ENCODE data around the gene SMAD7.

The SMAD7 gene

GRCh38 chr18:48885266-48885923, 65.4 kb downstream of the SMAD7 start:
- no peak for TF ChIP-seq ZNF565 (CRISPR knock-in tag; conservative IDR thresholded peaks at IDR 0.05; ENCODE audit: low read depth)
- TF ChIP-seq ZNF8 (CRISPR knock-in tag; IDR thresholded peaks at IDR 0.05) = no peak
- no peak for TF ChIP-seq SNAI2 (CRISPR knock-in tag; IDR thresholded peaks at IDR 0.05)
- no peak for TF ChIP-seq ZFP30 (CRISPR knock-in tag; IDR thresholded peaks at IDR 0.05)
- TF ChIP-seq ZFP3 (CRISPR knock-in tag; IDR thresholded peaks at IDR 0.05) = no peak
- TF ChIP-seq ARNTL (CRISPR knock-in tag; IDR thresholded peaks at IDR 0.05; ENCODE audit: borderline replicate concordance, low read depth) = no peak
- no peak for TF ChIP-seq GLIS3 (CRISPR knock-in tag; IDR thresholded peaks at IDR 0.05)
- TF ChIP-seq ZC3H10 (CRISPR knock-in tag; IDR thresholded peaks at IDR 0.05) = no peak
- no peak for TF ChIP-seq TCF4 (CRISPR knock-in tag; IDR thresholded peaks at IDR 0.05; ENCODE audit: borderline replicate concordance)
- no peak for ATAC-seq

- no peak for ATAC-seq
- TF ChIP-seq ZNF70 (CRISPR knock-in tag; IDR thresholded peaks at IDR 0.05) = no peak
- TF ChIP-seq, protein P1, sequence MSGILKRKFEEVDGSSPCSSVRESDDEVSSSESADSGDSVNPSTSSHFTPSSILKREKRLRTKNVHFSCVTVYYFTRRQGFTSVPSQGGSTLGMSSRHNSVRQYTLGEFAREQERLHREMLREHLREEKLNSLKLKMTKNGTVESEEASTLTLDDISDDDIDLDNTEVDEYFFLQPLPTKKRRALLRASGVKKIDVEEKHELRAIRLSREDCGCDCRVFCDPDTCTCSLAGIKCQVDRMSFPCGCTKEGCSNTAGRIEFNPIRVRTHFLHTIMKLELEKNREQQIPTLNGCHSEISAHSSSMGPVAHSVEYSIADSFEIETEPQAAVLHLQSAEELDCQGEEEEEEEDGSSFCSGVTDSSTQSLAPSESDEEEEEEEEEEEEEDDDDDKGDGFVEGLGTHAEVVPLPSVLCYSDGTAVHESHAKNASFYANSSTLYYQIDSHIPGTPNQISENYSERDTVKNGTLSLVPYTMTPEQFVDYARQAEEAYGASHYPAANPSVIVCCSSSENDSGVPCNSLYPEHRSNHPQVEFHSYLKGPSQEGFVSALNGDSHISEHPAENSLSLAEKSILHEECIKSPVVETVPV (CRISPR knock-in tag; IDR thresholded peaks at IDR 0.05) = no peak
- no peak for TF ChIP-seq ZNF565 (CRISPR knock-in tag; conservative IDR thresholded peaks at IDR 0.05; ENCODE audit: low read depth)
- TF ChIP-seq PPARA (CRISPR knock-in tag; IDR thresholded peaks at IDR 0.05; ENCODE audit: borderline replicate concordance) = no peak
- no peak for TF ChIP-seq TCF4 (CRISPR knock-in tag; IDR thresholded peaks at IDR 0.05; ENCODE audit: borderline replicate concordance)
- no peak for TF ChIP-seq RARB (CRISPR knock-in tag; IDR thresholded peaks at IDR 0.05)
- TF ChIP-seq, protein P2, sequence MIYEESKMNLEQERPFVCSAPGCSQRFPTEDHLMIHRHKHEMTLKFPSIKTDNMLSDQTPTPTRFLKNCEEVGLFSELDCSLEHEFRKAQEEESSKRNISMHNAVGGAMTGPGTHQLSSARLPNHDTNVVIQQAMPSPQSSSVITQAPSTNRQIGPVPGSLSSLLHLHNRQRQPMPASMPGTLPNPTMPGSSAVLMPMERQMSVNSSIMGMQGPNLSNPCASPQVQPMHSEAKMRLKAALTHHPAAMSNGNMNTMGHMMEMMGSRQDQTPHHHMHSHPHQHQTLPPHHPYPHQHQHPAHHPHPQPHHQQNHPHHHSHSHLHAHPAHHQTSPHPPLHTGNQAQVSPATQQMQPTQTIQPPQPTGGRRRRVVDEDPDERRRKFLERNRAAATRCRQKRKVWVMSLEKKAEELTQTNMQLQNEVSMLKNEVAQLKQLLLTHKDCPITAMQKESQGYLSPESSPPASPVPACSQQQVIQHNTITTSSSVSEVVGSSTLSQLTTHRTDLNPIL (CRISPR knock-in tag; IDR thresholded peaks at IDR 0.05; ENCODE audit: low read depth) = no peak
- no peak for TF ChIP-seq TOX (CRISPR knock-in tag; IDR thresholded peaks at IDR 0.05; ENCODE audit: borderline replicate concordance)
- no peak for TF ChIP-seq ESRRG (CRISPR knock-in tag; IDR thresholded peaks at IDR 0.05)
- TF ChIP-seq ARNTL (CRISPR knock-in tag; IDR thresholded peaks at IDR 0.05; ENCODE audit: borderline replicate concordance, low read depth) = no peak
- no peak for TF ChIP-seq PATZ1 (CRISPR knock-in tag; IDR thresholded peaks at IDR 0.05; ENCODE audit: borderline replicate concordance)
- no peak for TF ChIP-seq SNAI2 (CRISPR knock-in tag; IDR thresholded peaks at IDR 0.05)
- no peak for TF ChIP-seq GLIS3 (CRISPR knock-in tag; IDR thresholded peaks at IDR 0.05)
- no peak for TF ChIP-seq POU6F1 (CRISPR knock-in tag; IDR thresholded peaks at IDR 0.05; ENCODE audit: borderline replicate concordance, low read depth)
- no peak for TF ChIP-seq ZC3H10 (CRISPR knock-in tag; IDR thresholded peaks at IDR 0.05)
- TF ChIP-seq ZFP30 (CRISPR knock-in tag; IDR thresholded peaks at IDR 0.05) = no peak
- TF ChIP-seq ZFP3 (CRISPR knock-in tag; IDR thresholded peaks at IDR 0.05) = no peak
- TF ChIP-seq, protein P3, sequence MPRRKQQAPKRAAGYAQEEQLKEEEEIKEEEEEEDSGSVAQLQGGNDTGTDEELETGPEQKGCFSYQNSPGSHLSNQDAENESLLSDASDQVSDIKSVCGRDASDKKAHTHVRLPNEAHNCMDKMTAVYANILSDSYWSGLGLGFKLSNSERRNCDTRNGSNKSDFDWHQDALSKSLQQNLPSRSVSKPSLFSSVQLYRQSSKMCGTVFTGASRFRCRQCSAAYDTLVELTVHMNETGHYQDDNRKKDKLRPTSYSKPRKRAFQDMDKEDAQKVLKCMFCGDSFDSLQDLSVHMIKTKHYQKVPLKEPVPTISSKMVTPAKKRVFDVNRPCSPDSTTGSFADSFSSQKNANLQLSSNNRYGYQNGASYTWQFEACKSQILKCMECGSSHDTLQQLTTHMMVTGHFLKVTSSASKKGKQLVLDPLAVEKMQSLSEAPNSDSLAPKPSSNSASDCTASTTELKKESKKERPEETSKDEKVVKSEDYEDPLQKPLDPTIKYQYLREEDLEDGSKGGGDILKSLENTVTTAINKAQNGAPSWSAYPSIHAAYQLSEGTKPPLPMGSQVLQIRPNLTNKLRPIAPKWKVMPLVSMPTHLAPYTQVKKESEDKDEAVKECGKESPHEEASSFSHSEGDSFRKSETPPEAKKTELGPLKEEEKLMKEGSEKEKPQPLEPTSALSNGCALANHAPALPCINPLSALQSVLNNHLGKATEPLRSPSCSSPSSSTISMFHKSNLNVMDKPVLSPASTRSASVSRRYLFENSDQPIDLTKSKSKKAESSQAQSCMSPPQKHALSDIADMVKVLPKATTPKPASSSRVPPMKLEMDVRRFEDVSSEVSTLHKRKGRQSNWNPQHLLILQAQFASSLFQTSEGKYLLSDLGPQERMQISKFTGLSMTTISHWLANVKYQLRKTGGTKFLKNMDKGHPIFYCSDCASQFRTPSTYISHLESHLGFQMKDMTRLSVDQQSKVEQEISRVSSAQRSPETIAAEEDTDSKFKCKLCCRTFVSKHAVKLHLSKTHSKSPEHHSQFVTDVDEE (CRISPR knock-in tag; IDR thresholded peaks at IDR 0.05) = no peak
Observed at GRCh38 chr18:48884771-48885170, 66.0 kb downstream of the SMAD7 start.

- TF ChIP-seq OSR1 (CRISPR knock-in tag; IDR thresholded peaks at IDR 0.05) (no peak), ARNTL (CRISPR knock-in tag; IDR thresholded peaks at IDR 0.05; ENCODE audit: borderline replicate concordance, low read depth) (no peak), PPARA (CRISPR knock-in tag; IDR thresholded peaks at IDR 0.05; ENCODE audit: borderline replicate concordance) (no peak), PATZ1 (CRISPR knock-in tag; IDR thresholded peaks at IDR 0.05; ENCODE audit: borderline replicate concordance) (no peak), GLIS3 (CRISPR knock-in tag; IDR thresholded peaks at IDR 0.05) (no peak), SNAI2 (CRISPR knock-in tag; IDR thresholded peaks at IDR 0.05) (no peak), ZC3H10 (CRISPR knock-in tag; IDR thresholded peaks at IDR 0.05) (no peak)
- TF ChIP-seq, protein P1 (CRISPR knock-in tag; IDR thresholded peaks at IDR 0.05) = no peak
- no peak for ATAC-seq
Observed at GRCh38 chr18:48884306-48884705, 66.5 kb downstream of the SMAD7 start.
